Measurements from ENCODE around the gene RALGPS2. TPM values are rescaled to one million over a fixed set of nuclear protein-coding genes. Genes with fewer than 3 reads are reported as not detected.

Gene RALGPS2
- total and polyA plus RNA-seq, 2 of the 13 experiments (the other 11 are each of a cell fraction or from before 2014, with no cell fraction given) = 15.6 to 36.0 TPM

GRCh38 chr1:178693366-178693765, 31.7 kb upstream of the RALGPS2 start (continued):
- TF ChIP-seq ATF6 (CRISPR knock-in tag; conservative IDR thresholded peaks at IDR 0.05) (no peak), RBM22 (optimal IDR thresholded peaks at IDR 0.05; ENCODE audit: low read length) (no peak), ZNF20 (CRISPR knock-in tag; IDR thresholded peaks at IDR 0.05) (no peak), ZNF383 (CRISPR knock-in tag; IDR thresholded peaks at IDR 0.05; ENCODE audit: borderline replicate concordance) (no peak), EED (CRISPR knock-in tag; IDR thresholded peaks at IDR 0.05) (no peak), RAD21 (CRISPR knock-in tag; IDR thresholded peaks at IDR 0.05) (no peak), ZNF598 (CRISPR knock-in tag; IDR thresholded peaks at IDR 0.05; ENCODE audit: borderline replicate concordance) (no peak)

DNA sequence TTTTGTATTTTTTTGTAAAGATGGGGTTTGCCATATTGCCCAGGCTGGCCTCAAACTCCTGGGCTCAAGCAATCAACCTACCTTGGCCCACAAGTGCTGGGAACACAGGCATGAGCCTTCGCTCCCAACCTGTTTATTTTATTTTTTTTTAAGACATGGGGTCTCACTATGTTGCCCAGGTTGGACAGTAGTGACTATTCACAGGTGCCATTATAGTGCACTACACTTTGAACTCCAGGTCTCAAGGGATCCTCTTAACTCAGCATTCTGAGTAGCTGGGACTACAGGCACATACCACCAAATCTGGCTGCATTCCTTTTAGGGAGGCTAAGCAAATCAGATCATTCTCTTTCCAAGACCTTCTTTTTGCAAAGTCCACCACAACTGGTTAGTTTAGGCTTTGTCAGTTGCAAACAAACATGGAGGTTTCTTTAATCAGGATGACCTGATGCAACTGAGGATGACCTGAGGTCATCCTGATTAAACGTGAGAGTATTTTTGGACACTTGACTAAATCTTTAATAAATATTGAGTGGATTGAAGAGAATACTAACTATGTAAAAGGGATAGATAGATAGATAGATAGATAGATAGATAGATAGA, 30.0 kb upstream of the RALGPS2 start:
- POLR2A ChIA-PET = no interaction called here
- WGBS (ENCODE audit: low lambda C conversion rate) = 53% methylated on average over 2 of the region's 2 CpGs
- in situ Hi-C loops (cut with HindIII; ENCODE audit: extremely low pct_ligation_motif_present, low pct_unique_long_range_greater_than_20kb) = no loop called here

More for the DNA sequence above, 30.0 kb upstream of the RALGPS2 start:
- Histone ChIP-seq H3K4me2 (ENCODE audit: low read depth, low read length) (no peak overlapping the region), H3K27me3 (ENCODE audit: control insufficient read depth in 1 of 2, insufficient read depth in 2 of 2, low read length in 2 of 2) (peaks cover 0 to 3% of the 10 kb centered on the region in 2 experiments; a peak in 2 of 5 replicates), H3K27ac (ENCODE audit: extremely low read length, insufficient read depth, low read length) (no peak overlapping the region), H2AFZ (ENCODE audit: low read length) (no peak overlapping the region), H3K4me3 (replicated peaks in 1 of 3; ENCODE audit: insufficient read depth in 1 of 3, low read depth in 2 of 3, low read length in 3 of 3) (no peak overlapping the region), H3K9ac (ENCODE audit: insufficient read depth, low read depth, low read length) (no peak overlapping the region), H3K36me3 (replicated peaks in 1 of 2; ENCODE audit: control insufficient read depth in 1 of 2, insufficient read depth in 2 of 2, low read length in 2 of 2) (no peaks in the 10 kb centered on the region), H4K20me1 (ENCODE audit: insufficient read depth, low read length) (no peaks in the 10 kb centered on the region), H3K4me1 (ENCODE audit: insufficient read depth, low read length) (no peaks in the 10 kb centered on the region), H3K9me3 (ENCODE audit: low read length) (no peaks in the 10 kb centered on the region), H3K79me2 (ENCODE audit: insufficient read depth, low read length) (no peaks in the 10 kb centered on the region)
- no TSS peak for BruUV-seq (replicated peaks)
- TF ChIP-seq ZNF121 (CRISPR knock-in tag; IDR thresholded peaks at IDR 0.05) (peak; percentile 79), ZFP90 (CRISPR knock-in tag; IDR thresholded peaks at IDR 0.05; ENCODE audit: borderline replicate concordance) (no peak)
- intact Hi-C loops (cut with micrococcal nuclease; ENCODE audit: unreplicated experiment) = no loop called here
- DNase-seq (ENCODE audit: low spot score) (no peak), ATAC-seq (no peak), FAIRE-seq (no peak)
- CTCF ChIA-PET (ENCODE audit: low intra/inter-chr PET ratio, low total read pairs) = no interaction called here

All from HepG2 (cell line).